ENCODE measurements around the gene RANBP1. TPM values are rescaled to one million over a fixed set of nuclear protein-coding genes. Genes with fewer than 3 reads are reported as not detected.

The RANBP1 gene
- polyA plus RNA-seq, 1 donor: 190 TPM

GRCh38 chr22:20169253-20169822, 53.4 kb downstream of the RANBP1 start:
- DNase-seq: no peak

- DNase-seq: no peak
Measured at GRCh38 chr22:20170170-20170569, 54.3 kb downstream of the RANBP1 start.

- DNase-seq: no peak
Measured at GRCh38 chr22:20171288-20172140, 55.6 kb downstream of the RANBP1 start.

- DNase-seq: no peak
Measured at GRCh38 chr22:20172141-20172613, 56.3 kb downstream of the RANBP1 start.

GRCh38 chr22:20173246-20173645, 57.3 kb downstream of the RANBP1 start:
- DNase-seq: no peak

- DNase-seq: no peak
Measured at GRCh38 chr22:20173772-20174171, 57.9 kb downstream of the RANBP1 start.

GRCh38 chr22:20174785-20175596, 59.1 kb downstream of the RANBP1 start:
- no peak for DNase-seq

GRCh38 chr22:20175597-20175900, 59.6 kb downstream of the RANBP1 start:
- no peak for DNase-seq

- DNase-seq: no peak
Measured at GRCh38 chr22:20176421-20177085, 60.6 kb downstream of the RANBP1 start.

Other genes with a start within 250 kb of the RANBP1 start
- 79.1 TPM for gene COMT, start 174.3 kb upstream of the RANBP1 start, polyA plus RNA-seq (ENCODE audit: insufficient read length)
- 27.7 TPM for gene TXNRD2, start 174.3 kb upstream of the RANBP1 start, polyA plus RNA-seq (ENCODE audit: insufficient read length)
- 18.3 TPM for gene ARVCF, start 99.3 kb upstream of the RANBP1 start, polyA plus RNA-seq (ENCODE audit: insufficient read length)
- 10.3 TPM for gene TANGO2, start 95.0 kb upstream of the RANBP1 start, polyA plus RNA-seq (ENCODE audit: insufficient read length)
- 58.0 TPM for gene DGCR8, start 35.9 kb upstream of the RANBP1 start, polyA plus RNA-seq (ENCODE audit: insufficient read length)
- 46.0 TPM for gene TRMT2A, start 1.1 kb downstream of the RANBP1 start, polyA plus RNA-seq (ENCODE audit: insufficient read length)
- 37.9 TPM for gene ZDHHC8, start 15.7 kb downstream of the RANBP1 start, polyA plus RNA-seq (ENCODE audit: insufficient read length)
- 1.0 TPM for gene CCDC188, start 35.0 kb downstream of the RANBP1 start, polyA plus RNA-seq (ENCODE audit: insufficient read length)
- gene RTN4R, start 152.2 kb downstream of the RANBP1 start, polyA plus RNA-seq (ENCODE audit: insufficient read length): 3.4 TPM
- gene DGCR6L, start 204.0 kb downstream of the RANBP1 start, polyA plus RNA-seq (ENCODE audit: insufficient read length): 44.7 TPM